Parathyroid adenoma (tissue), 2 donors: ENCODE measurements around the gene POMGNT2.

Source experiments
- H2AFZ ChIP-seq: fragments of 300-600 bp; sonication (generic); one replicate; pipeline ENCODE4 v1.7.0; 2017; ENCODE audit warnings: antibody characterized with exemption, mild to moderate bottlenecking
- H3K27ac ChIP-seq: fragments of 300-600 bp; sonication (generic); one replicate; pipeline ENCODE4 v1.7.0; 2017
- H3K27me3 ChIP-seq: fragments of 300-600 bp; sonication (generic); one replicate; pipeline ENCODE4 v1.7.0; 2017; ENCODE audit warnings: low read length; ENCODE audit not compliant: control insufficient read depth, insufficient read depth
- H3K36me3 ChIP-seq: fragments of 300-600 bp; sonication (generic); one replicate; pipeline ENCODE4 v1.7.0; 2017; ENCODE audit warnings: low read length; ENCODE audit not compliant: control insufficient read depth, insufficient read depth
- H3K4me1 ChIP-seq: fragments of 300-600 bp; sonication (generic); one replicate; pipeline ENCODE4 v1.7.0; 2017; ENCODE audit warnings: control low read depth
- H3K4me2 ChIP-seq: fragments of 300-600 bp; sonication (generic); one replicate; pipeline ENCODE4 v1.7.0; 2017; ENCODE audit warnings: low read length
- H3K4me3 ChIP-seq: fragments of 300-600 bp; sonication (generic); one replicate; pipeline ENCODE4 v1.7.0; 2017; ENCODE audit warnings: low read depth, low read length
- H3K79me2 ChIP-seq: fragments of 300-600 bp; sonication (generic); one replicate; pipeline ENCODE4 v1.7.0; 2017; ENCODE audit warnings: control low read depth
- H3K9ac ChIP-seq: fragments of 300-600 bp; sonication (generic); one replicate; pipeline ENCODE4 v1.7.0; 2017; ENCODE audit warnings: mild to moderate bottlenecking
- H3K9me3 ChIP-seq: fragments of 300-600 bp; sonication (generic); one replicate; pipeline ENCODE4 v1.7.0; 2017; ENCODE audit warnings: low read length; ENCODE audit not compliant: control insufficient read depth
- TF ChIP-seq, protein P1 (sequence below): fragments of 300-600 bp; sonication (generic); IDR thresholded peaks from one replicate; pipeline ENCODE4 v1.7.0; 2017; ENCODE audit warnings: antibody characterized with exemption, mild to moderate bottlenecking
- donor health status: primary hyperparathyroidism.

POMGNT2 gene

GRCh38 chr3:43031889-43032545 is 73.9 kb downstream of the POMGNT2 start:
- Histone ChIP-seq H3K27me3 (no peaks in the 10 kb centered on the region), H3K4me1 (no peaks in the 10 kb centered on the region), H3K9ac (no peak overlapping the region), H3K9me3 (no peaks in the 10 kb centered on the region), H3K4me2 (no peak overlapping the region), H3K79me2 (no peaks in the 10 kb centered on the region), H3K27ac (no peak overlapping the region), H2AFZ (no peak overlapping the region), H3K4me3 (no peak overlapping the region), H3K36me3 (no peaks in the 10 kb centered on the region)
- TF ChIP-seq, protein P1, sequence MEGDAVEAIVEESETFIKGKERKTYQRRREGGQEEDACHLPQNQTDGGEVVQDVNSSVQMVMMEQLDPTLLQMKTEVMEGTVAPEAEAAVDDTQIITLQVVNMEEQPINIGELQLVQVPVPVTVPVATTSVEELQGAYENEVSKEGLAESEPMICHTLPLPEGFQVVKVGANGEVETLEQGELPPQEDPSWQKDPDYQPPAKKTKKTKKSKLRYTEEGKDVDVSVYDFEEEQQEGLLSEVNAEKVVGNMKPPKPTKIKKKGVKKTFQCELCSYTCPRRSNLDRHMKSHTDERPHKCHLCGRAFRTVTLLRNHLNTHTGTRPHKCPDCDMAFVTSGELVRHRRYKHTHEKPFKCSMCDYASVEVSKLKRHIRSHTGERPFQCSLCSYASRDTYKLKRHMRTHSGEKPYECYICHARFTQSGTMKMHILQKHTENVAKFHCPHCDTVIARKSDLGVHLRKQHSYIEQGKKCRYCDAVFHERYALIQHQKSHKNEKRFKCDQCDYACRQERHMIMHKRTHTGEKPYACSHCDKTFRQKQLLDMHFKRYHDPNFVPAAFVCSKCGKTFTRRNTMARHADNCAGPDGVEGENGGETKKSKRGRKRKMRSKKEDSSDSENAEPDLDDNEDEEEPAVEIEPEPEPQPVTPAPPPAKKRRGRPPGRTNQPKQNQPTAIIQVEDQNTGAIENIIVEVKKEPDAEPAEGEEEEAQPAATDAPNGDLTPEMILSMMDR, result no peak

DNA sequence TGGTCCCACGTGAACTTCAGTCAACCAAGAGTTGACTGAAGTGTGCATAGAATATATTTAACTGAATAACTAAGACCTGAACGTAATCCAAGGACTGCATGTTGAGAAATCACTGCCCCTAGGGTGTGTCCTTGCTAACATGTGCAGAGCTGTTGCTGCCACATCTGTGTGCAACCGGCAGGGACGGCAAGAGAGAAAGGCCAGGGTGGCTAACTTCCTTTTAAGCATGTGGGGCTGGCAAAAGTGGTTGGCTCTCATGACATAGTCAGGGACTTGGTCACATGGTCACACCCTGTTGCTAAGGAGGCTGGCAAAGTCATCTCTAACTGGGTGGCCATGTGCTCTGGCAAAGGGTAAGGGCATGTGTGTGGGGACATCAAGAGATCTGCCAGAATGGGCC is 74.4 kb downstream of the POMGNT2 start:
- Histone ChIP-seq H3K4me1 (no peaks in the 10 kb centered on the region), H3K79me2 (no peaks in the 10 kb centered on the region), H3K9ac (no peak overlapping the region), H3K4me3 (no peak overlapping the region), H3K9me3 (no peaks in the 10 kb centered on the region), H2AFZ (no peak overlapping the region), H3K27ac (no peak overlapping the region), H3K27me3 (no peaks in the 10 kb centered on the region), H3K4me2 (no peak overlapping the region), H3K36me3 (no peaks in the 10 kb centered on the region)
- TF ChIP-seq, protein P1, result no peak

DNA sequence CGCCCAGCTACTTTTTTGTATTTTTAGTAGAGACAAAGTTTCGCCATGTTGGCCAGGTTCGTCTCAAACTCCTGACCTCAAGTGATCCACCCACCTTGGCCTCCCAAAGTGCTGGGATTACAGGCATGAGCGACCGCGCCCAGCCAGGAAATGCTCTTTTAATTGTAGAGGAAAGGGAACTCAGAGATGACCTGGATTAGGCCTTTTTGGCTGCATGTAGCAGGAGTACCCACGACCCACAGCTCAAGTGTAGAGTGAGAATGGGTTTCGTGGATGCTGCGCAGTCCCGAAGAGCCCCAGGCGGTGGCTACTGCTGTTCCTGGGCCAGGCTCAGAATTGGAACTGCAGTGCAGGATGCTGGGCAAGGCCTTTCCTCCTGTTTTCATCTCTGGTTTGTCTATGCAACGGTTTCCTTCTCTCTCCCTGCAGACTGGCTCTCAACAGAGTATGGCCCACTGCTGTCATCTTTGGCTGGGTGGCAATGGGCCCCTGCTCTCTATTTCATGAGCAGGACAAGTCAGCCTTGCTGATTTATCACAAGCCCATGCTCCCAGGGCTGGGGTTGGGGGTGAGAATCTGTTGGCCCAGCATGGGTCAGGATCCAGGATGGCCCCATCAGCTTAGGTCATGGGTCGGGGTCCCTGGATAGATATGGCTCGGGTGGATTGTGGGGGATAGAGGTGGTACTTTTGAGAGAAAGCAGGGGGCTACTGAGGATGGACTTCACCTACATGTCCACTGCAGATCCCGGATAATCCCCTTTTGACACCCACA is 75.5 kb downstream of the POMGNT2 start:
- Histone ChIP-seq H3K9ac (no peak overlapping the region), H3K79me2 (no peaks in the 10 kb centered on the region), H2AFZ (no peak overlapping the region), H3K4me3 (no peak overlapping the region), H3K4me1 (no peaks in the 10 kb centered on the region), H3K9me3 (no peaks in the 10 kb centered on the region), H3K27ac (no peak overlapping the region), H3K4me2 (no peak overlapping the region), H3K36me3 (no peaks in the 10 kb centered on the region), H3K27me3 (no peaks in the 10 kb centered on the region)
- TF ChIP-seq, protein P1, result no peak
